Breast epithelium (tissue), 4 donors: ENCODE results near the gene FNDC3A. TPM values are rescaled to one million over a fixed set of nuclear protein-coding genes. Genes with fewer than 3 reads are reported as not detected.

Source experiments
- DNase-seq, 2 donors: peaks; one replicate each; pipeline ENCODE4 v3.0.0-alpha.2; 2019; ENCODE audit warnings: low spot score in 2 of 2
- H3K27ac ChIP-seq, 2 donors: fragments of 200-600 bp; sonication (generic) in 1 of 2; one replicate each; pipeline ENCODE4 v1.5.1; 2016 to 2019; ENCODE audit warnings: mild to moderate bottlenecking in 1 of 2
- H3K27me3 ChIP-seq, 2 donors: fragments of 200-600 bp; sonication (generic) in 1 of 2; one replicate each; pipeline versions ENCODE4 v1.5.1 to v1.6.0; 2017 to 2019; ENCODE audit warnings: control low read depth in 1 of 2, mild to moderate bottlenecking in 1 of 2
- H3K36me3 ChIP-seq: fragments of 200-600 bp; one replicate; pipeline ENCODE4 v1.5.1; 2019
- H3K4me1 ChIP-seq, 2 donors: fragments of 200-600 bp; sonication (generic); one replicate each; pipeline ENCODE4 v1.5.1; 2016 to 2019; ENCODE audit warnings: control low read depth in 1 of 2
- H3K4me3 ChIP-seq, 3 donors: fragments of 200-600 bp; sonication (generic); 1 replicate in 2 of 3; 2 replicates in 1 of 3; pipeline ENCODE4 v1.5.1; 2016 to 2019; ENCODE audit warnings: mild to moderate bottlenecking in 3 of 3, moderate library complexity in 2 of 3
- H3K9me3 ChIP-seq, 2 donors: fragments of 200-600 bp; sonication (generic) in 1 of 2; one replicate each; pipeline ENCODE4 v1.5.1; 2016 to 2019; ENCODE audit warnings: control low read depth in 1 of 2
- POLR2A ChIP-seq: fragments of 450-650 bp; IDR thresholded peaks from one replicate; pipeline ENCODE4 v1.6.1; 2016; ENCODE audit warnings: antibody characterized with exemption, mild to moderate bottlenecking, moderate library complexity
- POLR2AphosphoS5 ChIP-seq, 3 donors: sonication (generic); formaldehyde crosslinking; IDR thresholded peaks; one replicate each; pipeline ENCODE4 v1.6.1; 2017; ENCODE audit warnings: antibody characterized with exemption in 3 of 3
- intact Hi-C: fragments of 100-400 bp; cut with DNase I; formaldehyde crosslinking; loops from one replicate; pipeline ENCODE4 v1.15.1; 2023; ENCODE audit warnings: low total_unique reads
- total RNA-seq, 3 donors: library from RNA; depleted of rRNA; stranded (reverse); fragments of >200 nt; gene quantifications; one replicate each; pipeline ENCODE4 v1.1.0, GENCODE V29; 2016
- TF ChIP-seq, protein P1 (sequence below), 3 donors: fragments of 450-650 bp; IDR thresholded peaks; one replicate each; pipeline ENCODE4 v1.5.1; 2016 to 2017; ENCODE audit warnings: antibody characterized with exemption in 3 of 3, mild to moderate bottlenecking in 3 of 3, moderate library complexity in 3 of 3

Gene FNDC3A
- total RNA-seq, 3 donors from 2014 or later: 45.3 to 85.8 (median 57.7) TPM

DNA sequence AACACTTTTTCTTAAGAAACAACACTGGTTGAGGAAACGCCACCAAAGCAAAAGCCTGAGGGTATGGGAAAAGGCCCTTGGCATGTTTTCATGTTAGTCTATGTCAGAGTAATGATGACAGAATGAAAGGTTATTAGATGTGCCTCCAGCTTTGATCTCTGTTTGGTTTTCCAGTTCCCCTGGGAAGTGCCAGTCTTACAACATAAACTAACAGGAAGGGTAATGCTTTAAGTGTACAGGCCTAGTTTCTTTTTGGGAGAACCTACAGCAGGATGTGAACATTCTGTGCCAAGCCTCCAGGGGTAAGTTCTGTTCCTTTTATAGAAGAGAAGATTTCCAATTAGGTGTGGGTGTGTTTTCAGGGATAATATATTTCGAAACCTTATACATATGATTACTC is 121.7 kb downstream of the FNDC3A start:
- H3K4me1 ChIP-seq: peaks cover 6 to 8% of the 10 kb centered on the region in 2 donors
- H3K9me3 ChIP-seq: no peaks in the 10 kb centered on the region
- H3K4me3 ChIP-seq: no peak overlapping the region
- DNase-seq: peak in 1 of 2 donors; percentile 48
- intact Hi-C loops: no loop called here
- H3K27ac ChIP-seq: peak overlapping the region; percentile 68 to 82
- no peaks in the 10 kb centered on the region for H3K27me3 ChIP-seq
- no peaks in the 10 kb centered on the region for H3K36me3 ChIP-seq
- TF ChIP-seq POLR2A: no peak
- TF ChIP-seq, protein P1, sequence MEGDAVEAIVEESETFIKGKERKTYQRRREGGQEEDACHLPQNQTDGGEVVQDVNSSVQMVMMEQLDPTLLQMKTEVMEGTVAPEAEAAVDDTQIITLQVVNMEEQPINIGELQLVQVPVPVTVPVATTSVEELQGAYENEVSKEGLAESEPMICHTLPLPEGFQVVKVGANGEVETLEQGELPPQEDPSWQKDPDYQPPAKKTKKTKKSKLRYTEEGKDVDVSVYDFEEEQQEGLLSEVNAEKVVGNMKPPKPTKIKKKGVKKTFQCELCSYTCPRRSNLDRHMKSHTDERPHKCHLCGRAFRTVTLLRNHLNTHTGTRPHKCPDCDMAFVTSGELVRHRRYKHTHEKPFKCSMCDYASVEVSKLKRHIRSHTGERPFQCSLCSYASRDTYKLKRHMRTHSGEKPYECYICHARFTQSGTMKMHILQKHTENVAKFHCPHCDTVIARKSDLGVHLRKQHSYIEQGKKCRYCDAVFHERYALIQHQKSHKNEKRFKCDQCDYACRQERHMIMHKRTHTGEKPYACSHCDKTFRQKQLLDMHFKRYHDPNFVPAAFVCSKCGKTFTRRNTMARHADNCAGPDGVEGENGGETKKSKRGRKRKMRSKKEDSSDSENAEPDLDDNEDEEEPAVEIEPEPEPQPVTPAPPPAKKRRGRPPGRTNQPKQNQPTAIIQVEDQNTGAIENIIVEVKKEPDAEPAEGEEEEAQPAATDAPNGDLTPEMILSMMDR (IDR thresholded peaks at IDR 0.05): no peak
- no peak for TF ChIP-seq POLR2AphosphoS5 (IDR thresholded peaks at IDR 0.05)

DNA sequence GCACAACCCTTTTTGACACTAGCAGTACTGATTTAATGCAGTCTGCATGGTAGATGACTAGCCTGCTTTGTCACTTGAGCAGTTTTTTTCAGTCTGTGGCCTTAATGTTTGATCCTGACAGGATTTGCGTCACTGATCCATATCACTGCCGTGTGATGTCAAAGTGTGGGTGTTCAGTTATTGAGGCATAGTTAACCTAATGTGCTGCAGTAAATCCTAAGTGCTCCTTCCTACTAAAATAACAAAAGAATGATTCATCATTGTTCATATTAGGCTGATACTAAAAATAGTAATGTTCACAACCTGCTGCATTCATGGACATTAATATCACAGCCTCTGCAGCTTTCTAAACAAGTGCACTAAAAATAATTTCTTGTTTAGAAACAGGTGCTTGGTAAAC is 122.5 kb downstream of the FNDC3A start:
- intact Hi-C loops: no loop called here
- Histone ChIP-seq H3K4me3 (no peak overlapping the region), H3K4me1 (peaks cover 6 to 8% of the 10 kb centered on the region in 2 donors), H3K36me3 (no peaks in the 10 kb centered on the region), H3K27me3 (no peaks in the 10 kb centered on the region), H3K27ac (peak overlapping the region; percentile 68 to 82), H3K9me3 (no peaks in the 10 kb centered on the region)
- TF ChIP-seq, protein P1 (IDR thresholded peaks at IDR 0.05): no peak
- peak in 1 of 3 donors; percentile 28 for TF ChIP-seq POLR2AphosphoS5 (IDR thresholded peaks at IDR 0.05)
- no peak for TF ChIP-seq POLR2A
- DNase-seq: peak in 1 of 2 donors; percentile 45

DNA sequence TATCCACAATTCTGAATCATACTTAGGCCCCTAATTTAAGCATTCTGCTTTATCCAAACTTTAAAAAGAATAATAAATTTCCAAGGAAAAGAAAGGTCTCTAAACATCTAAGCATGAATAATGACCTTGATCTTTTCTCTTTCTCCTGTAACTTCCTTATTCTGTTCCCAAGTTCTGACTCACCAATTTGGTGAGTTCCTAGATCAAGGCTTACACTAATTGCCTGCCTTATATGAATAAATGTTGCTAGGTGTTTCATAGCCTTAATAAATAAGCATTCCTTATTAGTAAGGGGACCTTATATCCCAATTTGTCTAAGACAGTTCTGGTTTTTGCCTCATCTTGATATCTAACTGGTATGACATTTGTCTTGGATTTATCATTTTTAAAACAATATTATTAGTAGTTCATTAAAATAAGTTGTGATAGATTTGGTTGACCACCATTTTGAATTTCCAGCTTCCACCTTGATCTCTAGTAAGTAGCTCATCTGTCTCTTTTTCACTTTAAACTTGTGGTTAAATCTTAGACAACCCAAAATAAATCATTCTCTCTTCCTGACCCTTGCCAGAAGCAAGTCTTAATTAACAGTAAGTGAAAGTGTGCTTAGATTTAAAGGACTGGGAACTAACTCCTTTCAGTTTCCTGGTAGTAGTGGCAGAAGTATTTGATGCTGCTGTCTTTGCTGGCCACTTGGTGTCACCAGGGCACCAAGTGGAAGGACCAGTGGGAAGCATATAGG is 123.2 kb downstream of the FNDC3A start:
- H3K27ac ChIP-seq: peak overlapping the region; percentile 68 to 82
- intact Hi-C loops: no loop called here

DNA sequence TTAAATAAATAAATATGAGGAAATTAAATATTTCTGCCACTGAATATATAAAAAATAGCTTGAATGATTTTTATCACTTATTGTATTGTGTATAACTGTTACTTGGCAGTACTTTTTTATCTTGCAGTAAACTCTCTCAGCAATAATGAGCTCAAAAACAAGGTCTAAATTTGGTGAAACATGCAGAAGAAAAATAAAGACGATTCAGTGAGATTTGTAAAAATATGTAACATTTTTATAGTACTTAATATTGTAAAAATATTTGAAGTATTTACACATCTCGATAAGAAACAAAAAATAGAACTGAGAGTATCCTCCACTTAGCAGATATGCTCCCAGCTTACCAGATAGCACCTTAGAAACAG is 123.8 kb downstream of the FNDC3A start:
- Histone ChIP-seq H3K27ac (peak overlapping the region in 1 of 2 donors; percentile 82), H3K4me3 (no peak overlapping the region)
- TF ChIP-seq, protein P1 (IDR thresholded peaks at IDR 0.05): no peak
- no peak for TF ChIP-seq POLR2A
- no peak for TF ChIP-seq POLR2AphosphoS5 (IDR thresholded peaks at IDR 0.05)

More for the DNA sequence above, 123.2 kb downstream of the FNDC3A start:
- Histone ChIP-seq H3K9me3 (no peaks in the 10 kb centered on the region), H3K4me1 (peaks cover 6 to 8% of the 10 kb centered on the region in 2 donors), H3K4me3 (no peak overlapping the region), H3K36me3 (no peaks in the 10 kb centered on the region), H3K27me3 (no peaks in the 10 kb centered on the region)
- no peak for TF ChIP-seq POLR2A
- TF ChIP-seq, protein P1 (IDR thresholded peaks at IDR 0.05): no peak
- no peak for TF ChIP-seq POLR2AphosphoS5 (IDR thresholded peaks at IDR 0.05)
- DNase-seq: no peak

More for the DNA sequence above, 123.8 kb downstream of the FNDC3A start:
- Histone ChIP-seq H3K27me3 (no peaks in the 10 kb centered on the region), H3K4me1 (peaks cover 6 to 8% of the 10 kb centered on the region in 2 donors), H3K36me3 (no peaks in the 10 kb centered on the region), H3K9me3 (no peaks in the 10 kb centered on the region)
- no peak for DNase-seq
- intact Hi-C loops: no loop called here
